ENCODE results near the gene SNRPD3.
"Not testable (repeated sequence)": the region's sequence is repeated elsewhere in the genome, so short reads cannot be mapped to it uniquely, and the experiment has no call there.

Gene SNRPD3

DNA sequence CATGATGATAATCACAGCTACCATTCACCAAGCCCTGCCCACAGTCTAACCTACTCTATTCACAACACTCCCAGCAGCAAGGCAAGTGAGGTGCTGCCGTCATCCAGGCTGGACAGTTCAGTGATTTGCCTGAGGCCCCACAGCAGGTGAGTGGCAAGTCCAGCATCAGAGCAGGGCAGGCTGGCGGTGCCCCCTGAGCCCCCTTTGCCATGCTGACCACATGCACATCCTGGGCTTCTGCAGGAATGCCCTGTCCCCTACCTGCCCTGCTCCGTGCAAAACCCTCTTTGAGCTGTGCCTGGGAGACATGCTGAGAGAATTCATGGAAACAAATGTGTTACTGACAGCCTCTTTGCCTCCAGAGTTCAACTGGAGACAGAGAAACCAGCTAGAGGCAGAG is 54.1 kb downstream of the SNRPD3 start:
- not testable (repeated sequence) for DNase-seq (ENCODE audit: low read depth)

DNA sequence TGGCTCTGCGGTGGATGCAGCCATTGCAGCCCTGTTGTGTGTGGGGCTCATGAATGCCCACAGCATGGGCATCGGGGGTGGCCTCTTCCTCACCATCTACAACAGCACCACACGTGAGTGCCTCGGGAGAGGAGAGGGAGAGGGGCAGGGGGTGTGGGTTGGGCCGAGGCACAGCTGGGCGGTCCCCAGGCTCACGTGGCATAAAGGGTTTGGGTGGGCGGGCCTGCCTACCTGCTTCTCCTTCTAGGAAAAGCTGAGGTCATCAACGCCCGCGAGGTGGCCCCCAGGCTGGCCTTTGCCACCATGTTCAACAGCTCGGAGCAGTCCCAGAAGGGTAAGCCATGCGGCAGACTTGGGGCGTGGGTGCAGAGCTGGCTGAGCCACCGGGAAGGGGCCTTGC is 59.0 kb downstream of the SNRPD3 start:
- not testable (repeated sequence) for DNase-seq (ENCODE audit: low read depth)

DNA sequence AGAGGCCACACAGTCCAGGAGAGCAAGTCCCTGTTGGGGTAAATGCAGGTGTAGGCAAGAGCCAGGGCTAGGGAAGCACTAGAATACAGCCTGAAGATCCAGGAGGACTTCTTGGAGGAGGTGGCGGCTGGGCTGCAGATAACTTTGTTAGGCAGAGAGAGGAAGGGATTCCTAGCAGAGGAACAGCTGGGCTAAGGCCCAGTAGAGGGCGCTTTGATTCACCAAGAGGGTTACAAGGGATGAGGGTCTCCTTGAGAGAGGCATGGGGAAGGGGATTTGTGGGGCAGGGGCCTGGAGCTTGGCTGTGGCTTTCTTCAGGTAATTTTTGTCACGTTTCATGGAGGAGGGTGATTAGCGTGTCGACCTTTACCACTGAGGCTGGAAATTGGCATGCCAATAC is 65.4 kb downstream of the SNRPD3 start:
- DNase-seq (ENCODE audit: low read depth), result not testable (repeated sequence)

DNA sequence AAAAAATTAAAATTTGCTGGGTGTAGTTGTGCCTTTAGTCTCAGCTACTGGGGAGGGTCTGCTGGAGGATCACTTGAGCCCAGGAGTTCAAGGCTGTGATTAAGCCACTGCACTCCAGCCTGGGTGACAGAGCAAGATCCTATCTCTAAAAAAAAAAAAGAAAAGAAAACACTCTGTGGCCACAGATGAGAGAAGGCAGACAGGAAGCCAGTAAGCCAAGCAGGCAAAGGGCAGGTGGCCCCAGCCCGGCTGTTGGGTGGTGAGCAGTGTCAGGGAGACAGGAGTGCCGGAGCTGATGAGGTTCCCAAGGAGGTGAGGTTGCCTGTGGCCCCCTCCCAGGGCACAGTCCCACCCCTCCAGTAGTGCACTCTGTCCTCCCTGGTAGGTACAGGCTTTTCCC is 66.8 kb downstream of the SNRPD3 start:
- DNase-seq (ENCODE audit: low read depth), result not testable (repeated sequence)

All from fibroblast of gingiva (primary cell).